Breast epithelium (tissue), 4 donors: ENCODE results near the gene LIF. TPM values are rescaled to one million over a fixed set of nuclear protein-coding genes. Genes with fewer than 3 reads are reported as not detected.
A peak's percentile ranks its signal among the peaks of the same experiment; 100 is the strongest.

Experiments used
- DNase-seq, 2 donors: peaks; one replicate each; pipeline ENCODE4 v3.0.0-alpha.2; 2019; ENCODE audit warnings: low spot score in 2 of 2
- H3K27ac ChIP-seq, 2 donors: fragments of 200-600 bp; sonication (generic) in 1 of 2; one replicate each; pipeline ENCODE4 v1.5.1; 2016 to 2019; ENCODE audit warnings: mild to moderate bottlenecking in 1 of 2
- H3K27me3 ChIP-seq, 2 donors: fragments of 200-600 bp; sonication (generic) in 1 of 2; one replicate each; pipeline versions ENCODE4 v1.5.1 to v1.6.0; 2017 to 2019; ENCODE audit warnings: control low read depth in 1 of 2, mild to moderate bottlenecking in 1 of 2
- H3K36me3 ChIP-seq: fragments of 200-600 bp; one replicate; pipeline ENCODE4 v1.5.1; 2019
- H3K4me1 ChIP-seq, 2 donors: fragments of 200-600 bp; sonication (generic); one replicate each; pipeline ENCODE4 v1.5.1; 2016 to 2019; ENCODE audit warnings: control low read depth in 1 of 2
- H3K4me3 ChIP-seq, 3 donors: fragments of 200-600 bp; sonication (generic); 1 replicate in 2 of 3; 2 replicates in 1 of 3; pipeline ENCODE4 v1.5.1; 2016 to 2019; ENCODE audit warnings: mild to moderate bottlenecking in 3 of 3, moderate library complexity in 2 of 3
- H3K9me3 ChIP-seq, 2 donors: fragments of 200-600 bp; sonication (generic) in 1 of 2; one replicate each; pipeline ENCODE4 v1.5.1; 2016 to 2019; ENCODE audit warnings: control low read depth in 1 of 2
- CTCF ChIP-seq, 3 donors: fragments of 450-650 bp; IDR thresholded peaks; one replicate each; pipeline ENCODE4 v1.5.1; 2016 to 2017; ENCODE audit warnings: antibody characterized with exemption in 3 of 3, mild to moderate bottlenecking in 3 of 3, moderate library complexity in 3 of 3
- POLR2A ChIP-seq: fragments of 450-650 bp; IDR thresholded peaks from one replicate; pipeline ENCODE4 v1.6.1; 2016; ENCODE audit warnings: antibody characterized with exemption, mild to moderate bottlenecking, moderate library complexity
- POLR2AphosphoS5 ChIP-seq, 3 donors: sonication (generic); formaldehyde crosslinking; IDR thresholded peaks; one replicate each; pipeline ENCODE4 v1.6.1; 2017; ENCODE audit warnings: antibody characterized with exemption in 3 of 3
- intact Hi-C: fragments of 100-400 bp; cut with DNase I; formaldehyde crosslinking; loops from one replicate; pipeline ENCODE4 v1.15.1; 2023; ENCODE audit warnings: low total_unique reads
- total RNA-seq, 3 donors: library from RNA; depleted of rRNA; stranded (reverse); fragments of >200 nt; gene quantifications; one replicate each; pipeline ENCODE4 v1.1.0, GENCODE V29; 2016

LIF gene
- total RNA-seq, 3 donors from 2014 or later, result 1.4 to 9.5 (median 1.6) TPM

GRCh38 chr22:30262917-30263741 is 16.6 kb upstream of the LIF start:
- intact Hi-C loops, result no loop called here
- Histone ChIP-seq H3K27me3 (no peaks in the 10 kb centered on the region), H3K4me3 (peak overlapping the region; percentile 18 to 51 (median 26)), H3K4me1 (no peaks in the 10 kb centered on the region), H3K27ac (no peak overlapping the region), H3K9me3 (no peaks in the 10 kb centered on the region), H3K36me3 (no peaks in the 10 kb centered on the region)
- TF ChIP-seq CTCF (IDR thresholded peaks at IDR 0.05) (peak; percentile 99 to 100 (median 99)), POLR2AphosphoS5 (IDR thresholded peaks at IDR 0.05) (no peak), POLR2A (no peak)
- peak; percentile 51 to 79 for DNase-seq

GRCh38 chr22:30262112-30262511 is 15.6 kb upstream of the LIF start:
- TF ChIP-seq POLR2AphosphoS5 (IDR thresholded peaks at IDR 0.05), result no peak
- TF ChIP-seq POLR2A, result no peak
- TF ChIP-seq CTCF (IDR thresholded peaks at IDR 0.05), result no peak
- Histone ChIP-seq H3K9me3 (no peaks in the 10 kb centered on the region), H3K4me3 (no peak overlapping the region), H3K4me1 (no peaks in the 10 kb centered on the region), H3K36me3 (no peaks in the 10 kb centered on the region), H3K27ac (no peak overlapping the region), H3K27me3 (no peaks in the 10 kb centered on the region)
- no peak for DNase-seq
- intact Hi-C loops, result no loop called here

- TF ChIP-seq POLR2AphosphoS5 (IDR thresholded peaks at IDR 0.05), result no peak
- no peak for TF ChIP-seq CTCF (IDR thresholded peaks at IDR 0.05)
- no peak for TF ChIP-seq POLR2A
- Histone ChIP-seq H3K27ac (no peak overlapping the region), H3K4me3 (no peak overlapping the region), H3K4me1 (no peaks in the 10 kb centered on the region), H3K36me3 (no peaks in the 10 kb centered on the region), H3K27me3 (no peaks in the 10 kb centered on the region), H3K9me3 (no peaks in the 10 kb centered on the region)
- DNase-seq, result no peak
- intact Hi-C loops, result no loop called here
These were observed 14.6 kb upstream of the LIF start for GRCh38 chr22:30261134-30261533.

- H3K27ac ChIP-seq, result no peak overlapping the region
- intact Hi-C loops, result no loop called here
- no peaks in the 10 kb centered on the region for H3K9me3 ChIP-seq
- no peak overlapping the region for H3K4me3 ChIP-seq
- TF ChIP-seq POLR2AphosphoS5 (IDR thresholded peaks at IDR 0.05) (no peak), POLR2A (no peak), CTCF (IDR thresholded peaks at IDR 0.05) (no peak)
- H3K4me1 ChIP-seq, result no peaks in the 10 kb centered on the region
- no peak for DNase-seq
- H3K36me3 ChIP-seq, result no peaks in the 10 kb centered on the region
- no peaks in the 10 kb centered on the region for H3K27me3 ChIP-seq
These were observed 14.1 kb upstream of the LIF start for GRCh38 chr22:30260682-30261081.

- H3K36me3 ChIP-seq, result no peaks in the 10 kb centered on the region
- no peaks in the 10 kb centered on the region for H3K9me3 ChIP-seq
- TF ChIP-seq POLR2AphosphoS5 (IDR thresholded peaks at IDR 0.05) (no peak), POLR2A (no peak), CTCF (IDR thresholded peaks at IDR 0.05) (no peak)
- H3K4me3 ChIP-seq, result no peak overlapping the region
- DNase-seq, result no peak
- no peak overlapping the region for H3K27ac ChIP-seq
- intact Hi-C loops, result no loop called here
- H3K4me1 ChIP-seq, result no peaks in the 10 kb centered on the region
- no peaks in the 10 kb centered on the region for H3K27me3 ChIP-seq
These were observed 13.7 kb upstream of the LIF start for GRCh38 chr22:30260276-30260675.
